ENCODE data around the gene RNF213. TPM values are rescaled to one million over a fixed set of nuclear protein-coding genes. Genes with fewer than 3 reads are reported as not detected.
"Not testable (repeated sequence)": the region's sequence is repeated elsewhere in the genome, so short reads cannot be mapped to it uniquely, and the experiment has no call there.

Gene RNF213
- total RNA-seq, 4 donors from 2014 or later, result 57.8 to 197 (median 94.1) TPM

GRCh38 chr17:80294653-80295052, 34.0 kb downstream of the RNF213 start:
- WGBS, result 64% methylated on average over 3 of the region's 6 CpGs
- no peak overlapping the region for H3K27ac ChIP-seq
- TF ChIP-seq POLR2A (IDR thresholded peaks at IDR 0.05), result no peak
- TF ChIP-seq CTCF (IDR thresholded peaks at IDR 0.05), result no peak
- no peak for TF ChIP-seq POLR2AphosphoS5 (IDR thresholded peaks at IDR 0.05)
- TF ChIP-seq EP300 (IDR thresholded peaks at IDR 0.05), result no peak

GRCh38 chr17:80295146-80295545, 34.5 kb downstream of the RNF213 start:
- 95% methylated on average over 5 of the region's 5 CpGs for WGBS
- TF ChIP-seq CTCF (IDR thresholded peaks at IDR 0.05) (no peak), POLR2AphosphoS5 (IDR thresholded peaks at IDR 0.05) (no peak), EP300 (IDR thresholded peaks at IDR 0.05) (no peak), POLR2A (IDR thresholded peaks at IDR 0.05) (no peak)
- no peaks in the 10 kb centered on the region for H3K27me3 ChIP-seq
- no peaks in the 10 kb centered on the region for H3K9me3 ChIP-seq
- no peak overlapping the region for H3K4me3 ChIP-seq
- DNase-seq (ENCODE audit: low spot score in 2 of 2), result no peak
- H3K27ac ChIP-seq, result no peak overlapping the region
- no peaks in the 10 kb centered on the region for H3K4me1 ChIP-seq
- H3K36me3 ChIP-seq, result peaks cover 100% of the 10 kb centered on the region

More at GRCh38 chr17:80294653-80295052, 34.0 kb downstream of the RNF213 start:
- Histone ChIP-seq H3K4me3 (no peak overlapping the region), H3K9me3 (no peaks in the 10 kb centered on the region), H3K4me1 (no peaks in the 10 kb centered on the region), H3K27me3 (no peaks in the 10 kb centered on the region), H3K36me3 (peaks cover 100% of the 10 kb centered on the region)
- no peak for DNase-seq (ENCODE audit: low spot score in 2 of 2)

GRCh38 chr17:80295559-80295958, 34.9 kb downstream of the RNF213 start:
- 93% methylated on average over 6 of the region's 6 CpGs for WGBS
- Histone ChIP-seq H3K9me3 (no peaks in the 10 kb centered on the region), H3K27me3 (no peaks in the 10 kb centered on the region), H3K36me3 (peaks cover 100% of the 10 kb centered on the region), H3K4me3 (no peak overlapping the region), H3K4me1 (no peaks in the 10 kb centered on the region), H3K27ac (no peak overlapping the region)
- DNase-seq (ENCODE audit: low spot score in 2 of 2), result no peak
- TF ChIP-seq CTCF (IDR thresholded peaks at IDR 0.05), result no peak
- TF ChIP-seq POLR2AphosphoS5 (IDR thresholded peaks at IDR 0.05), result no peak
- no peak for TF ChIP-seq EP300 (IDR thresholded peaks at IDR 0.05)
- no peak for TF ChIP-seq POLR2A (IDR thresholded peaks at IDR 0.05)

- H3K36me3 ChIP-seq, result peaks cover 100% of the 10 kb centered on the region
- no peak overlapping the region for H3K27ac ChIP-seq
- no peak overlapping the region for H3K4me3 ChIP-seq
- H3K4me1 ChIP-seq, result no peaks in the 10 kb centered on the region
- 92% methylated on average over 7 of the region's 14 CpGs for WGBS
- no peaks in the 10 kb centered on the region for H3K27me3 ChIP-seq
- TF ChIP-seq POLR2A (IDR thresholded peaks at IDR 0.05), result no peak
- no peak for TF ChIP-seq EP300 (IDR thresholded peaks at IDR 0.05)
- no peak for TF ChIP-seq CTCF (IDR thresholded peaks at IDR 0.05)
- TF ChIP-seq POLR2AphosphoS5 (IDR thresholded peaks at IDR 0.05), result no peak
- no peaks in the 10 kb centered on the region for H3K9me3 ChIP-seq
- no peak for DNase-seq (ENCODE audit: low spot score in 2 of 2)
Observed at GRCh38 chr17:80296221-80296620, 35.6 kb downstream of the RNF213 start.

- Histone ChIP-seq H3K4me3 (no peak overlapping the region), H3K4me1 (no peaks in the 10 kb centered on the region), H3K27me3 (no peaks in the 10 kb centered on the region), H3K9me3 (no peaks in the 10 kb centered on the region), H3K36me3 (peaks cover 100% of the 10 kb centered on the region), H3K27ac (no peak overlapping the region)
- TF ChIP-seq CTCF (IDR thresholded peaks at IDR 0.05) (no peak), EP300 (IDR thresholded peaks at IDR 0.05) (no peak), POLR2AphosphoS5 (IDR thresholded peaks at IDR 0.05) (no peak), POLR2A (IDR thresholded peaks at IDR 0.05) (no peak)
- no peak for DNase-seq (ENCODE audit: low spot score in 2 of 2)
- WGBS, result 90% methylated on average over 14 of the region's 19 CpGs
Observed at GRCh38 chr17:80297996-80298560, 37.4 kb downstream of the RNF213 start.

GRCh38 chr17:80299350-80300100, 38.9 kb downstream of the RNF213 start:
- H3K36me3 ChIP-seq, result peaks cover 100% of the 10 kb centered on the region
- not testable (repeated sequence) for H3K27ac ChIP-seq
- WGBS, result 98% methylated on average over 4 of the region's 4 CpGs

GRCh38 chr17:80300756-80301155, 40.1 kb downstream of the RNF213 start:
- not testable (repeated sequence) for H3K4me1 ChIP-seq, H3K4me3 ChIP-seq, H3K27me3 ChIP-seq, H3K27ac ChIP-seq, H3K9me3 ChIP-seq
- DNase-seq (ENCODE audit: low spot score in 2 of 2), result peak in 1 of 2 donors; percentile 10
- H3K36me3 ChIP-seq, result peaks cover 100% of the 10 kb centered on the region
- 100% methylated on average over 2 of the region's 2 CpGs for WGBS

More at GRCh38 chr17:80299350-80300100, 38.9 kb downstream of the RNF213 start:
- not testable (repeated sequence) for H3K27me3 ChIP-seq; H3K9me3 ChIP-seq; H3K4me3 ChIP-seq; H3K4me1 ChIP-seq; DNase-seq (ENCODE audit: low spot score in 2 of 2)
